Adrenal gland (tissue), 5 donors: ENCODE results near the gene GNB1L.

Experiments used
- CTCF ChIP-seq, 6 experiments: fragments of 450-650 bp in 4 of 6; fragments of 200-600 bp in 2 of 6; sonication (generic) in 1 of 6; IDR thresholded peaks; 1 replicate in 5 of 6; 2 replicates in 1 of 6; pipeline versions ENCODE4 v1.5.1 to v1.8.0; 2016 to 2021; ENCODE audit warnings: antibody characterized with exemption in 6 of 6, mild to moderate bottlenecking in 2 of 6, moderate library complexity in 1 of 6
- POLR2A ChIP-seq, 2 donors: fragments of 450-650 bp; IDR thresholded peaks; one replicate each; pipeline ENCODE4 v1.6.1; 2017; ENCODE audit warnings: antibody characterized with exemption in 2 of 2, mild to moderate bottlenecking in 2 of 2, moderate library complexity in 1 of 2
- donor health status: DM: no; HTN: no; CAD: no.

GRCh38 chr22:19759427-19760057 lies 95.1 kb downstream of the GNB1L start:
- TF ChIP-seq POLR2A (IDR thresholded peaks at IDR 0.05) (no peak), CTCF (IDR thresholded peaks at IDR 0.05) (no peak)
